ENCODE measurements around the gene ZP4. TPM values are rescaled to one million over a fixed set of nuclear protein-coding genes. Genes with fewer than 3 reads are reported as not detected.

ZP4 gene, protein sequence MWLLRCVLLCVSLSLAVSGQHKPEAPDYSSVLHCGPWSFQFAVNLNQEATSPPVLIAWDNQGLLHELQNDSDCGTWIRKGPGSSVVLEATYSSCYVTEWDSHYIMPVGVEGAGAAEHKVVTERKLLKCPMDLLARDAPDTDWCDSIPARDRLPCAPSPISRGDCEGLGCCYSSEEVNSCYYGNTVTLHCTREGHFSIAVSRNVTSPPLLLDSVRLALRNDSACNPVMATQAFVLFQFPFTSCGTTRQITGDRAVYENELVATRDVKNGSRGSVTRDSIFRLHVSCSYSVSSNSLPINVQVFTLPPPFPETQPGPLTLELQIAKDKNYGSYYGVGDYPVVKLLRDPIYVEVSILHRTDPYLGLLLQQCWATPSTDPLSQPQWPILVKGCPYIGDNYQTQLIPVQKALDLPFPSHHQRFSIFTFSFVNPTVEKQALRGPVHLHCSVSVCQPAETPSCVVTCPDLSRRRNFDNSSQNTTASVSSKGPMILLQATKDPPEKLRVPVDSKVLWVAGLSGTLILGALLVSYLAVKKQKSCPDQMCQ
- total RNA-seq (2021; ENCODE audit: unreplicated experiment) (not detected), Bru-seq, nascent RNA (not detected), BruChase-seq, experiment 1, labeled RNA remaining after a 6-hour chase (not detected), BruChase-seq, experiment 2, labeled RNA remaining after a 2-hour chase (not detected)
- not detected in 2 replicates for polyA plus RNA-seq (2012)
- long read RNA-seq = 0 reads

DNA sequence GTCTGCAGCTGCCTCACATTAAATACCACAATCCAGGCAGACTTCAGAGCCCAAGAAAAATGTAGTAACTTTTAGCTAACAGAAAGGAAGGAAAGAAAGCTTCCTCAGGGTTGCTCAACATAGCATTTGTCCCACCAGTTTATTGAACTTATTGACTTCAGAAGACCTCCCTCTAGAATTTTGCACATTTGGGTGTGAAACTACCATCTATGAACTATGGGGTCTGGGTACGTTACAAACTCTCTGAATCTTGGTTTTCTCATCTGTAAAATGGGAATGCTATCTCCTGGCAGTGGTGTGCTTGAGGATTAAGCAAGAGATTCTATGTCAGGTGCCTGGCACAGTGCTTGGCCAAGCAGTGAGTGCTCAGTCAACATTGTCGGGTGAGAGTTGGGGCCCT is at the start of gene ZP4:
Gene ZP4 (minus strand): TSS at position 101 of the 400 bp plus-strand sequence. CDS start 287 bp downstream, outside the sequence.
- H3K27ac ChIP-seq (ENCODE audit: low read depth, low read length) = no peak within 1 kb of the TSS
- no peak within 1 kb of the TSS for H2AFZ ChIP-seq (ENCODE audit: low read depth, low read length, poor library complexity, severe bottlenecking)
- DNase-seq (ENCODE audit: low read depth, low spot score) (no peak), ATAC-seq (no peak)
- no TSS peak for BruUV-seq (replicated peaks)
- H3K36me3 ChIP-seq (ENCODE audit: control insufficient read depth in 1 of 2, insufficient read depth in 2 of 2, low read length in 2 of 2) = no peaks in the 10 kb centered on the region
- H3K9ac ChIP-seq (ENCODE audit: low read length) = no peak within 1 kb of the TSS
- intact Hi-C loops (cut with micrococcal nuclease) = no loop called here
- H3K9me2 ChIP-seq (ENCODE audit: insufficient read depth) = no peaks in the 10 kb centered on the region
- TF ChIP-seq SRF (IDR thresholded peaks at IDR 0.05; ENCODE audit: low read depth) = no peak
- TF ChIP-seq CBX3 (IDR thresholded peaks at IDR 0.05; ENCODE audit: low read depth) = no peak
- no peak for TF ChIP-seq ELF1 (IDR thresholded peaks at IDR 0.05; ENCODE audit: borderline replicate concordance, low read depth)
- no peak for TF ChIP-seq EGR1 (IDR thresholded peaks at IDR 0.05; ENCODE audit: low read depth)
- TF ChIP-seq, protein P1, sequence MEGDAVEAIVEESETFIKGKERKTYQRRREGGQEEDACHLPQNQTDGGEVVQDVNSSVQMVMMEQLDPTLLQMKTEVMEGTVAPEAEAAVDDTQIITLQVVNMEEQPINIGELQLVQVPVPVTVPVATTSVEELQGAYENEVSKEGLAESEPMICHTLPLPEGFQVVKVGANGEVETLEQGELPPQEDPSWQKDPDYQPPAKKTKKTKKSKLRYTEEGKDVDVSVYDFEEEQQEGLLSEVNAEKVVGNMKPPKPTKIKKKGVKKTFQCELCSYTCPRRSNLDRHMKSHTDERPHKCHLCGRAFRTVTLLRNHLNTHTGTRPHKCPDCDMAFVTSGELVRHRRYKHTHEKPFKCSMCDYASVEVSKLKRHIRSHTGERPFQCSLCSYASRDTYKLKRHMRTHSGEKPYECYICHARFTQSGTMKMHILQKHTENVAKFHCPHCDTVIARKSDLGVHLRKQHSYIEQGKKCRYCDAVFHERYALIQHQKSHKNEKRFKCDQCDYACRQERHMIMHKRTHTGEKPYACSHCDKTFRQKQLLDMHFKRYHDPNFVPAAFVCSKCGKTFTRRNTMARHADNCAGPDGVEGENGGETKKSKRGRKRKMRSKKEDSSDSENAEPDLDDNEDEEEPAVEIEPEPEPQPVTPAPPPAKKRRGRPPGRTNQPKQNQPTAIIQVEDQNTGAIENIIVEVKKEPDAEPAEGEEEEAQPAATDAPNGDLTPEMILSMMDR (IDR thresholded peaks at IDR 0.05 in 2 of 3, conservative IDR thresholded peaks at IDR 0.05 in 1 of 3; ENCODE audit: borderline replicate concordance in 1 of 3, insufficient read depth in 1 of 3, low read depth in 2 of 3, low read length in 2 of 3) = no peak
- no peak for TF ChIP-seq POLR2A (IDR thresholded peaks at IDR 0.05; ENCODE audit: borderline replicate concordance, extremely low read depth, insufficient read depth, insufficient read length)
- TF ChIP-seq POLR2AphosphoS5 (IDR thresholded peaks at IDR 0.05; ENCODE audit: low read depth, low read length) = no peak
- TF ChIP-seq RAD21 (IDR thresholded peaks at IDR 0.05; ENCODE audit: low read depth) = no peak
- TF ChIP-seq, protein P2, sequence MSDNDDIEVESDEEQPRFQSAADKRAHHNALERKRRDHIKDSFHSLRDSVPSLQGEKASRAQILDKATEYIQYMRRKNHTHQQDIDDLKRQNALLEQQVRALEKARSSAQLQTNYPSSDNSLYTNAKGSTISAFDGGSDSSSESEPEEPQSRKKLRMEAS (IDR thresholded peaks at IDR 0.05) = no peak
- TF ChIP-seq SP1 (IDR thresholded peaks at IDR 0.05; ENCODE audit: low read depth) = no peak
- no peak for TF ChIP-seq CEBPB (IDR thresholded peaks at IDR 0.05; ENCODE audit: low read depth)
- no peak for TF ChIP-seq ZNF274 (IDR thresholded peaks at IDR 0.05; ENCODE audit: low read depth, low read length)
- no peak for TF ChIP-seq SIN3A (IDR thresholded peaks at IDR 0.05; ENCODE audit: low read depth)
- no peak for TF ChIP-seq FOSL1 (IDR thresholded peaks at IDR 0.05; ENCODE audit: low read depth)
- TF ChIP-seq, protein P3, sequence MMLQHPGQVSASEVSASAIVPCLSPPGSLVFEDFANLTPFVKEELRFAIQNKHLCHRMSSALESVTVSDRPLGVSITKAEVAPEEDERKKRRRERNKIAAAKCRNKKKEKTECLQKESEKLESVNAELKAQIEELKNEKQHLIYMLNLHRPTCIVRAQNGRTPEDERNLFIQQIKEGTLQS (IDR thresholded peaks at IDR 0.05) = no peak
- ChIA-PET POLR2A (no interaction called here), CTCF (no interaction called here), RAD21 (ENCODE audit: low non-redundant PET in 1 of 2, low total read pairs in 2 of 2, uncharacterized antibody in 2 of 2, unreplicated experiment in 2 of 2) (no interaction called here)
- H3K4me1 ChIP-seq (ENCODE audit: control insufficient read depth in 1 of 2, insufficient read depth in 2 of 2, low read length in 2 of 2) = no peaks in the 10 kb centered on the region
- no peaks in the 10 kb centered on the region for H4K20me1 ChIP-seq (ENCODE audit: insufficient read depth)
- no peak within 1 kb of the TSS for H3K4me3 ChIP-seq (replicated peaks in 1 of 2; ENCODE audit: low read depth in 1 of 2, low read length in 2 of 2)
- no peak within 1 kb of the TSS for H3K4me2 ChIP-seq (ENCODE audit: low read length)
- no peaks in the 10 kb centered on the region for H3K79me2 ChIP-seq (ENCODE audit: insufficient read depth, low read length)
- peaks cover 4 to 21% of the 10 kb centered on the region in 2 experiments; a peak in 2 of 4 replicates for H3K9me3 ChIP-seq (ENCODE audit: control insufficient read depth in 1 of 2, insufficient read depth in 1 of 2, low read depth in 1 of 2, low read length in 2 of 2)
- no peaks in the 10 kb centered on the region for H3K27me3 ChIP-seq (ENCODE audit: insufficient read depth, low read length)

Data from HCT116 (cell line).